ENCODE results near the gene ZFYVE19. TPM values are rescaled to one million over a fixed set of nuclear protein-coding genes. Genes with fewer than 3 reads are reported as not detected.
A peak's percentile ranks its signal among the peaks of the same experiment; 100 is the strongest.

ZFYVE19 gene
- total and polyA plus RNA-seq, 2 of the 13 experiments (the other 11 are each of a cell fraction or from before 2014, with no cell fraction given): 23.3 to 44.0 TPM

DNA sequence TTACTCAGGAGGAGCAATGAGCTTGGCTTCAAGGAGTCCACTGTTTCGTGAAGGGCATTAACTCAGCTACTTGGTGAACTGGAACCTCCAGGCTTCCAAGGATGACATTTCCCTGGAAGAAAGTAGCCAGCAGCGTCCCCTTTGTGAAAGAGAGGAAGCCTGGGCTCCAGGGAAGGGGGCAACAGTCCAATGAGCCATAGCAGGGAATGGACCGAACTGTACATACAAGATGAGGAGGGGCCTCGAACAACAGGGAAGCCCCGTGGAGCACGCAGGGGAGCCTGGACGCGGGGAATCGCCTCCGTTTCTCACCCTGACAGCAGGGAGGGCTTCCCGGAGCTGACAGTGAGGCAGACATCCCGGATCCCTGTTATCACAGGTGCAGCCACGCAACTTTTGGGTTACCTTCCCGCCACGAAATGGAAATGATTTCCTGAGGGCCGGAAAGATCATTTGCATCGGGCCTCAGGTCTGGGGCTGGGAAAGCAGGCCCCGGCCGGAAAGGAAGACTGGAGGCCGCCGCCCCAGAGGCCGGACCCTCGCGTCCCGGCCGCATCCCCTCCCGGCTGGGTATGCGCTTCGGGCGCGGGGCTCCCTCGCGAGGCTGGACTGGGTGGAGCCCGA, 36.5 kb downstream of the ZFYVE19 start (continued):
- TF ChIP-seq, protein P1, sequence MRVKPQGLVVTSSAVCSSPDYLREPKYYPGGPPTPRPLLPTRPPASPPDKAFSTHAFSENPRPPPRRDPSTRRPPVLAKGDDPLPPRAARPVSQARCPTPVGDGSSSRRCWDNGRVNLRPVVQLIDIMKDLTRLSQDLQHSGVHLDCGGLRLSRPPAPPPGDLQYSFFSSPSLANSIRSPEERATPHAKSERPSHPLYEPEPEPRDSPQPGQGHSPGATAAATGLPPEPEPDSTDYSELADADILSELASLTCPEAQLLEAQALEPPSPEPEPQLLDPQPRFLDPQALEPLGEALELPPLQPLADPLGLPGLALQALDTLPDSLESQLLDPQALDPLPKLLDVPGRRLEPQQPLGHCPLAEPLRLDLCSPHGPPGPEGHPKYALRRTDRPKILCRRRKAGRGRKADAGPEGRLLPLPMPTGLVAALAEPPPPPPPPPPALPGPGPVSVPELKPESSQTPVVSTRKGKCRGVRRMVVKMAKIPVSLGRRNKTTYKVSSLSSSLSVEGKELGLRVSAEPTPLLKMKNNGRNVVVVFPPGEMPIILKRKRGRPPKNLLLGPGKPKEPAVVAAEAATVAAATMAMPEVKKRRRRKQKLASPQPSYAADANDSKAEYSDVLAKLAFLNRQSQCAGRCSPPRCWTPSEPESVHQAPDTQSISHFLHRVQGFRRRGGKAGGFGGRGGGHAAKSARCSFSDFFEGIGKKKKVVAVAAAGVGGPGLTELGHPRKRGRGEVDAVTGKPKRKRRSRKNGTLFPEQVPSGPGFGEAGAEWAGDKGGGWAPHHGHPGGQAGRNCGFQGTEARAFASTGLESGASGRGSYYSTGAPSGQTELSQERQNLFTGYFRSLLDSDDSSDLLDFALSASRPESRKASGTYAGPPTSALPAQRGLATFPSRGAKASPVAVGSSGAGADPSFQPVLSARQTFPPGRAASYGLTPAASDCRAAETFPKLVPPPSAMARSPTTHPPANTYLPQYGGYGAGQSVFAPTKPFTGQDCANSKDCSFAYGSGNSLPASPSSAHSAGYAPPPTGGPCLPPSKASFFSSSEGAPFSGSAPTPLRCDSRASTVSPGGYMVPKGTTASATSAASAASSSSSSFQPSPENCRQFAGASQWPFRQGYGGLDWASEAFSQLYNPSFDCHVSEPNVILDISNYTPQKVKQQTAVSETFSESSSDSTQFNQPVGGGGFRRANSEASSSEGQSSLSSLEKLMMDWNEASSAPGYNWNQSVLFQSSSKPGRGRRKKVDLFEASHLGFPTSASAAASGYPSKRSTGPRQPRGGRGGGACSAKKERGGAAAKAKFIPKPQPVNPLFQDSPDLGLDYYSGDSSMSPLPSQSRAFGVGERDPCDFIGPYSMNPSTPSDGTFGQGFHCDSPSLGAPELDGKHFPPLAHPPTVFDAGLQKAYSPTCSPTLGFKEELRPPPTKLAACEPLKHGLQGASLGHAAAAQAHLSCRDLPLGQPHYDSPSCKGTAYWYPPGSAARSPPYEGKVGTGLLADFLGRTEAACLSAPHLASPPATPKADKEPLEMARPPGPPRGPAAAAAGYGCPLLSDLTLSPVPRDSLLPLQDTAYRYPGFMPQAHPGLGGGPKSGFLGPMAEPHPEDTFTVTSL (CRISPR knock-in tag; IDR thresholded peaks at IDR 0.05; ENCODE audit: borderline replicate concordance): no peak
- TF ChIP-seq NONO (IDR thresholded peaks at IDR 0.05): no peak
- 0 out of 2 replicates have a peak, but pooled peaks have one; percentile 29 for TF ChIP-seq NONO (CRISPR knock-in tag; conservative IDR thresholded peaks at IDR 0.05)

DNA sequence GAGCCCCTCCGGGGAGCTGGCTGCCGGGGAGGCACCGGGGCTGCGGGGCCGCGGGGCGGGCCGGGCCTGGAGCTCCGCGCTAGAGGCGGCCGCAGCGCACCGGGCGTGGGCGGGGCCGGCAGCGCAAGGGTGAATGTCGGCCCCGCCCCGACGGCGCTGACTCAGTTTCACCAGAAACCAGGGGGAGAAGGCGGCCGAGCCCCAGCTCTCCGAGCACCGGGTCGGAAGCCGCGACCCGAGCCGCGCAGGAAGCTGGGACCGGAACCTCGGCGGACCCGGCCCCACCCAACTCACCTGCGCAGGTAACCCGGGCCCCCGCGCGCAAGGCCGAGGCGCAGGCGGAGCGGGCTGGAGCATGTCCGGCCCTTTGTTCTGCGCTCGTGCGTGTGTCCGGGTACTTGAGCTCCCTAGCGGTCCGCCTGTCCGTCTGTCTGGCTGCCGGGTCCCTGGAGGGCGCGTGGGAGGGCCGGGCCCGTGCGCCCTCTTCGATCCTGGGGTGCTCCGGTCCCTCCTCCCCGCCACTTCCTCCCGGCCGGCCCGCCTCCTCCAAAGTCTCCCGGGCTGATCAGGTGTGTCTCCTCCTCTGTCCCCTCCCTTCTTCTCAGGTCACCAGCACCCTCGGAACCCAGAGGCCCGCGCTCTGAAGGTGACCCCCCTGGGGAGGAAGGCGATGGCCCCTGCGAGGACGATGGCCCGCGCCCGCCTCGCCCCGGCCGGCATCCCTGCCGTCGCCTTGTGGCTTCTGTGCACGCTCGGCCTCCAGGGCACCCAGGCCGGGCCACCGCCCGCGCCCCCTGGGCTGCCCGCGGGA, 37.2 kb downstream of the ZFYVE19 start, which contains the start of gene SPINT1:
Gene SPINT1, plus strand, starts transcription at position 164 of the 811 bp plus-strand sequence. Its CDS starts 507 bp downstream, at position 671.
- 67% methylated on average over 10 of the region's 89 CpGs for WGBS (ENCODE audit: low lambda C conversion rate)
- Histone ChIP-seq H3K79me2 (ENCODE audit: insufficient read depth, low read length) (no peaks in the 10 kb centered on the region), H3K9me3 (ENCODE audit: low read length) (no peaks in the 10 kb centered on the region), H2AFZ (ENCODE audit: low read length) (peak within 1 kb of the TSS; percentile 60), H3K4me1 (ENCODE audit: insufficient read depth, low read length) (peaks cover 48% of the 10 kb centered on the region), H3K36me3 (replicated peaks in 1 of 2; ENCODE audit: control insufficient read depth in 1 of 2, insufficient read depth in 2 of 2, low read length in 2 of 2) (no peaks in the 10 kb centered on the region), H3K9ac (ENCODE audit: insufficient read depth, low read depth, low read length) (peak within 1 kb of the TSS; percentile 38; the same call in 1 of the 2 replicates), H3K27ac (ENCODE audit: extremely low read length, insufficient read depth, low read length) (no peak within 1 kb of the TSS), H3K27me3 (ENCODE audit: control insufficient read depth in 1 of 2, insufficient read depth in 2 of 2, low read length in 2 of 2) (peaks cover 4 to 17% of the 10 kb centered on the region in 2 experiments; a peak in 3 of 5 replicates), H3K4me2 (ENCODE audit: low read depth, low read length) (peak within 1 kb of the TSS; percentile 98), H3K4me3 (replicated peaks in 1 of 3; ENCODE audit: insufficient read depth in 1 of 3, low read depth in 2 of 3, low read length in 3 of 3) (peak within 1 kb of the TSS; percentile 37 to 73 (median 51)), H4K20me1 (ENCODE audit: insufficient read depth, low read length) (no peaks in the 10 kb centered on the region)
- intact Hi-C loops (cut with micrococcal nuclease; ENCODE audit: unreplicated experiment): no loop called here
- POLR2A ChIA-PET: interaction anchor here (0.9 kb wide), 1 partner anchor 51 kb away, joined by 3 read pairs; the partner anchor contains the start of gene VPS18
- no TSS peak for BruUV-seq (replicated peaks)
- CTCF ChIA-PET (ENCODE audit: low intra/inter-chr PET ratio, low total read pairs): no interaction called here
- in situ Hi-C loops (cut with HindIII; ENCODE audit: extremely low pct_ligation_motif_present, low pct_unique_long_range_greater_than_20kb): no loop called here
- no peak for DNase-seq (ENCODE audit: low spot score)
- peak; percentile 15; the same call in 2 of the 3 replicates for ATAC-seq
- no peak for FAIRE-seq
- no peak for TF ChIP-seq SRF (IDR thresholded peaks at IDR 0.05; ENCODE audit: low read depth, low read length)
- TF ChIP-seq ZNF777 (CRISPR knock-in tag; IDR thresholded peaks at IDR 0.05): peak; percentile 77
- TF ChIP-seq SAP130 (CRISPR knock-in tag; IDR thresholded peaks at IDR 0.05; ENCODE audit: low read depth): no peak
- TF ChIP-seq, protein P2, sequence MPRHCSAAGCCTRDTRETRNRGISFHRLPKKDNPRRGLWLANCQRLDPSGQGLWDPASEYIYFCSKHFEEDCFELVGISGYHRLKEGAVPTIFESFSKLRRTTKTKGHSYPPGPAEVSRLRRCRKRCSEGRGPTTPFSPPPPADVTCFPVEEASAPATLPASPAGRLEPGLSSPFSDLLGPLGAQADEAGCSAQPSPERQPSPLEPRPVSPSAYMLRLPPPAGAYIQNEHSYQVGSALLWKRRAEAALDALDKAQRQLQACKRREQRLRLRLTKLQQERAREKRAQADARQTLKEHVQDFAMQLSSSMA (CRISPR knock-in tag; IDR thresholded peaks at IDR 0.05): no peak
- TF ChIP-seq ZFX (CRISPR knock-in tag; IDR thresholded peaks at IDR 0.05; ENCODE audit: low read depth): peak; percentile 32; the same call in 1 of the 2 replicates
- TF ChIP-seq, protein P3, sequence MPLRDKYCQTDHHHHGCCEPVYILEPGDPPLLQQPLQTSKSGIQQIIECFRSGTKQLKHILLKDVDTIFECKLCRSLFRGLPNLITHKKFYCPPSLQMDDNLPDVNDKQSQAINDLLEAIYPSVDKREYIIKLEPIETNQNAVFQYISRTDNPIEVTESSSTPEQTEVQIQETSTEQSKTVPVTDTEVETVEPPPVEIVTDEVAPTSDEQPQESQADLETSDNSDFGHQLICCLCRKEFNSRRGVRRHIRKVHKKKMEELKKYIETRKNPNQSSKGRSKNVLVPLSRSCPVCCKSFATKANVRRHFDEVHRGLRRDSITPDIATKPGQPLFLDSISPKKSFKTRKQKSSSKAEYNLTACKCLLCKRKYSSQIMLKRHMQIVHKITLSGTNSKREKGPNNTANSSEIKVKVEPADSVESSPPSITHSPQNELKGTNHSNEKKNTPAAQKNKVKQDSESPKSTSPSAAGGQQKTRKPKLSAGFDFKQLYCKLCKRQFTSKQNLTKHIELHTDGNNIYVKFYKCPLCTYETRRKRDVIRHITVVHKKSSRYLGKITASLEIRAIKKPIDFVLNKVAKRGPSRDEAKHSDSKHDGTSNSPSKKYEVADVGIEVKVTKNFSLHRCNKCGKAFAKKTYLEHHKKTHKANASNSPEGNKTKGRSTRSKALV (CRISPR knock-in tag; IDR thresholded peaks at IDR 0.05): 0 out of 2 replicates have a peak, but pooled peaks have one; percentile 20
- peak; percentile 97 for TF ChIP-seq ZEB1 (IDR thresholded peaks at IDR 0.05; ENCODE audit: insufficient replicate concordance, low read depth)
- 0 out of 2 replicates have a peak, but pooled peaks have one; percentile 22 for TF ChIP-seq ZNF773 (CRISPR knock-in tag; IDR thresholded peaks at IDR 0.05; ENCODE audit: borderline replicate concordance)
- 0 out of 2 replicates have a peak, but pooled peaks have one; percentile 15 for TF ChIP-seq MEIS2 (CRISPR knock-in tag; IDR thresholded peaks at IDR 0.05)
- TF ChIP-seq SPEN (CRISPR knock-in tag; IDR thresholded peaks at IDR 0.05; ENCODE audit: low read depth): no peak

All from HepG2 (cell line).